ENCODE results near the gene CEMIP2.

Gene CEMIP2

GRCh38 chr9:71637375-71637774 is 130.9 kb downstream of the CEMIP2 start:
- DNase-seq = no peak

DNA sequence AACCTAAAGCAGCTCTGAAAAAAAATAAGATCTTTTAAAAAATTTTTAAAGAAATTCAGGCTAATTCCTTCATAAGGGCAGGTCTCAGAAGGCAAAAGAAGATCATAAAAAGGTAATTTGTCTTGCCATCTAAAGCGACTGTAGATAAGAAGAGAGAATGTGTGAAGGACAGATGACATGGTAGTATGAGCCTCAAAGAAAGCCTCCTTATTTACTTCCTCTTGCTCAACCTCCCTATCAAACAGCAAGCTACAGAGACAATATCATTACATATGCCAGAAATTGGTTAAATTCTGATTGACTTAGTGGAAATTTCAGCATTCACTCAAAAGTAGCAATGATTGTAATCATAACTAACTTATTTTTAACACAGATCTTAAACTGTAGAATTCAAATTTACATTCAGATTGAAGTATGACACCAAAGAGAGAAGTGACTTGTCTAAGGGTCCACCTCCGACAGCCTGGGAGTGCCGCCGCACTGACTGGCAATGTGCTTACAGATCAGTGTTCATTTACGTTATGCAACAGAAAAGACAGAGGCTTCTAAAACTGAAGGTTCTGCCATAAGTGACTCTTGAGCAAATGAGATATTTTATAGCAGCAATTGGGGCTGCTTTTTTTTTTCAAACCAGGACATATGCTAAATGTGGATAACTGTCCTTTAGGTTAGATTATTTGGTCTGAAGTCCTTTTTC is 132.0 kb downstream of the CEMIP2 start:
- no peak for DNase-seq

- DNase-seq = no peak
These were observed 133.6 kb downstream of the CEMIP2 start for GRCh38 chr9:71634752-71635151.
